ENCODE data around the gene GHRL. TPM values are rescaled to one million over a fixed set of nuclear protein-coding genes. Genes with fewer than 3 reads are reported as not detected.
"Not testable (repeated sequence)": the region's sequence is repeated elsewhere in the genome, so short reads cannot be mapped to it uniquely, and the experiment has no call there.

The GHRL gene
- total RNA-seq, 1 donor: 1.1 TPM

GRCh38 chr3:10278501-10278900, 14.2 kb downstream of the GHRL start:
- no peak for DNase-seq (ENCODE audit: low read depth in 2 of 3, low spot score in 2 of 3)

GRCh38 chr3:10277115-10277625, 15.6 kb downstream of the GHRL start:
- no peak for DNase-seq (ENCODE audit: low read depth in 2 of 3, low spot score in 2 of 3)

GRCh38 chr3:10274601-10275000, 18.1 kb downstream of the GHRL start:
- no peak for DNase-seq (ENCODE audit: low read depth in 2 of 3, low spot score in 2 of 3)

- DNase-seq (ENCODE audit: low read depth in 2 of 3, low spot score in 2 of 3): no peak
Observed at GRCh38 chr3:10273702-10274305, 18.9 kb downstream of the GHRL start.

GRCh38 chr3:10272977-10273376, 19.8 kb downstream of the GHRL start:
- DNase-seq (ENCODE audit: low read depth in 2 of 3, low spot score in 2 of 3): no peak

GRCh38 chr3:10272476-10272875, 20.3 kb downstream of the GHRL start:
- not testable (repeated sequence) for DNase-seq (ENCODE audit: low read depth in 2 of 3, low spot score in 2 of 3)

- no peak for DNase-seq (ENCODE audit: low read depth in 2 of 3, low spot score in 2 of 3)
Observed at GRCh38 chr3:10269443-10269842, 23.3 kb downstream of the GHRL start.

GRCh38 chr3:10268930-10269329, 23.8 kb downstream of the GHRL start:
- no peak for DNase-seq (ENCODE audit: low read depth in 2 of 3, low spot score in 2 of 3)

GRCh38 chr3:10268116-10268515, 24.6 kb downstream of the GHRL start:
- no peak for DNase-seq (ENCODE audit: low read depth in 2 of 3, low spot score in 2 of 3)

GRCh38 chr3:10266936-10267335, 25.8 kb downstream of the GHRL start:
- not testable (repeated sequence) for DNase-seq (ENCODE audit: low read depth in 2 of 3, low spot score in 2 of 3)

GRCh38 chr3:10265833-10266232, 26.9 kb downstream of the GHRL start:
- DNase-seq (ENCODE audit: low read depth in 2 of 3, low spot score in 2 of 3): no peak

- peak in 1 of 3 donors; percentile 51 for DNase-seq (ENCODE audit: low read depth in 2 of 3, low spot score in 2 of 3)
Observed at GRCh38 chr3:10263646-10264363, 28.9 kb downstream of the GHRL start.

- no peak for DNase-seq (ENCODE audit: low read depth in 2 of 3, low spot score in 2 of 3)
Observed at GRCh38 chr3:10262027-10262426, 30.7 kb downstream of the GHRL start.

GRCh38 chr3:10260211-10260701, 32.5 kb downstream of the GHRL start:
- no peak for DNase-seq (ENCODE audit: low read depth in 2 of 3, low spot score in 2 of 3)

GRCh38 chr3:10259798-10260197, 32.9 kb downstream of the GHRL start:
- DNase-seq (ENCODE audit: low read depth in 2 of 3, low spot score in 2 of 3): no peak

- DNase-seq (ENCODE audit: low read depth in 2 of 3, low spot score in 2 of 3): no peak
Observed at GRCh38 chr3:10259036-10259435, 33.7 kb downstream of the GHRL start.

GRCh38 chr3:10255835-10256234, 36.9 kb downstream of the GHRL start:
- no peak for DNase-seq (ENCODE audit: low read depth in 2 of 3, low spot score in 2 of 3)

GRCh38 chr3:10253731-10254130, 39.0 kb downstream of the GHRL start:
- no peak for DNase-seq (ENCODE audit: low read depth in 2 of 3, low spot score in 2 of 3)

- DNase-seq (ENCODE audit: low read depth in 2 of 3, low spot score in 2 of 3): no peak
Observed at GRCh38 chr3:10251006-10251405, 41.7 kb downstream of the GHRL start.

- DNase-seq (ENCODE audit: low read depth in 2 of 3, low spot score in 2 of 3): no peak
Observed at GRCh38 chr3:10249833-10250232, 42.9 kb downstream of the GHRL start.

GRCh38 chr3:10248984-10249748, 43.6 kb downstream of the GHRL start:
- DNase-seq (ENCODE audit: low read depth in 2 of 3, low spot score in 2 of 3): peak in 2 of 3 donors; percentile 30 to 45

All from hematopoietic multipotent progenitor cell (in vitro differentiated cells).